ENCODE measurements around the gene AHDC1. TPM values are rescaled to one million over a fixed set of nuclear protein-coding genes. Genes with fewer than 3 reads are reported as not detected.

AHDC1 gene
- total and polyA plus RNA-seq, 9 of the 15 experiments (the other 6 are each of a cell fraction or from before 2014, with no cell fraction given), result 0.21 to 36.4 (median 4.7) TPM

GRCh38 chr1:27649306-27649635 lies 45.3 kb upstream of the AHDC1 start:
- ChIA-PET CTCF (ENCODE audit: low intra/inter-chr PET ratio) (no interaction called here), POLR2A (interaction anchor here (1.2 to 1.8 kb wide), 3 partner anchors 14 to 310 kb away, joined by 4 read pairs; partner anchors contain the start of genes FGR and IFI6)
- Histone ChIP-seq H3K4me3 (no peak overlapping the region), H3K9me3 (replicated peaks; ENCODE audit: control insufficient read depth, insufficient read depth, low read depth, low read length) (no peaks in the 10 kb centered on the region), H3K9me1 (ENCODE audit: control insufficient read depth, insufficient read depth, low read length) (no peaks in the 10 kb centered on the region), H2AFZ (ENCODE audit: low read depth, low read length) (no peak overlapping the region), H3K9ac (ENCODE audit: insufficient read depth in 1 of 2, low read depth in 2 of 2, low read length in 2 of 2) (no peak overlapping the region), H4K20me1 (replicated peaks; ENCODE audit: control insufficient read depth, insufficient read depth, low read length) (no peaks in the 10 kb centered on the region), H3K4me2 (ENCODE audit: insufficient read depth, low read length) (no peak overlapping the region), H3K79me2 (ENCODE audit: control insufficient read depth, insufficient read depth, low read length) (no peaks in the 10 kb centered on the region), H3K36me3 (ENCODE audit: control insufficient read depth, insufficient read depth, low read length) (no peaks in the 10 kb centered on the region), H3K27me3 (ENCODE audit: control insufficient read depth in 2 of 2, insufficient read depth in 2 of 2, low read length in 2 of 2) (no peaks in the 10 kb centered on the region), H3K4me1 (replicated peaks in 1 of 2; ENCODE audit: control insufficient read depth in 2 of 2, insufficient read depth in 2 of 2, low read length in 2 of 2) (peaks cover 15 to 19% of the 10 kb centered on the region in 2 experiments; a peak in 4 of 5 replicates), H3K27ac (ENCODE audit: extremely low read depth, low read depth, low read length) (no peak overlapping the region)
- BruUV-seq (replicated peaks), result no TSS peak
- DNase-seq (ENCODE audit: extremely low read depth in 1 of 4, low spot score in 3 of 4) (no peak), ATAC-seq (no peak), FAIRE-seq (no peak)
- TF ChIP-seq NBN (IDR thresholded peaks at IDR 0.05; ENCODE audit: low read depth) (no peak), NONO (IDR thresholded peaks at IDR 0.05; ENCODE audit: low read depth in 2 of 2, low read length in 1 of 2) (no peak), ZNF76 (CRISPR knock-in tag; IDR thresholded peaks at IDR 0.05; ENCODE audit: borderline replicate concordance) (no peak), XRCC4 (IDR thresholded peaks at IDR 0.05; ENCODE audit: extremely low read depth, insufficient read depth, insufficient read length) (no peak), RBM22 (IDR thresholded peaks at IDR 0.05; ENCODE audit: low read depth, low read length, poor library complexity, severe bottlenecking) (no peak), IRF9 (tag; IDR thresholded peaks at IDR 0.05) (no peak), ZNF347 (CRISPR knock-in tag; IDR thresholded peaks at IDR 0.05; ENCODE audit: low read depth) (no peak), HEY1 (CRISPR knock-in tag; IDR thresholded peaks at IDR 0.05; ENCODE audit: borderline replicate concordance) (no peak), SNIP1 (IDR thresholded peaks at IDR 0.05; ENCODE audit: low read depth) (no peak), USF2 (CRISPR knock-in tag; IDR thresholded peaks at IDR 0.05) (no peak), POLR2A (conservative IDR thresholded peaks at IDR 0.05) (no peak)
- 85% methylated on average over 11 of the region's 11 CpGs for WGBS (ENCODE audit: insufficient coverage, low coverage, missing lambda C conversion rate)
- in situ Hi-C loops (cut with MboI) (no loop called here), intact Hi-C loops (cut with micrococcal nuclease) (no loop called here)

Measured in K562 (cell line).